Spleen (tissue), 7 donors: ENCODE measurements around the gene PPFIA1.

Experiments
- CTCF ChIP-seq, 11 experiments: fragments of 200-600 bp in 7 of 11; fragments of 450-650 bp in 4 of 11; sonication (generic) in 4 of 11; IDR thresholded peaks in 8 of 11; conservative IDR thresholded peaks in 3 of 11; 1 replicate in 7 of 11; 2 replicates in 4 of 11; pipeline versions ENCODE4 v1.4.0 to v1.8.0; 2016 to 2021; ENCODE audit warnings: antibody characterized with exemption in 11 of 11, inconsistent platforms in 4 of 11, mild to moderate bottlenecking in 1 of 11
- POLR2A ChIP-seq, 3 donors: fragments of 450-650 bp; IDR thresholded peaks; one replicate each; pipeline ENCODE4 v1.5.1; 2017; ENCODE audit warnings: antibody characterized with exemption in 3 of 3, mild to moderate bottlenecking in 1 of 3
- POLR2AphosphoS5 ChIP-seq, 3 donors: sonication (generic); formaldehyde crosslinking; IDR thresholded peaks; one replicate each; pipeline ENCODE4 v1.5.1; 2017; ENCODE audit warnings: antibody characterized with exemption in 3 of 3
- donor health status: DM: no; HTN: no; CAD: no; lungs with moderate emphysema.
- donor health status: DM: no; HTN: no; CAD: no.
- donor health status: DM: no; HTN: no; CAD: no.

DNA sequence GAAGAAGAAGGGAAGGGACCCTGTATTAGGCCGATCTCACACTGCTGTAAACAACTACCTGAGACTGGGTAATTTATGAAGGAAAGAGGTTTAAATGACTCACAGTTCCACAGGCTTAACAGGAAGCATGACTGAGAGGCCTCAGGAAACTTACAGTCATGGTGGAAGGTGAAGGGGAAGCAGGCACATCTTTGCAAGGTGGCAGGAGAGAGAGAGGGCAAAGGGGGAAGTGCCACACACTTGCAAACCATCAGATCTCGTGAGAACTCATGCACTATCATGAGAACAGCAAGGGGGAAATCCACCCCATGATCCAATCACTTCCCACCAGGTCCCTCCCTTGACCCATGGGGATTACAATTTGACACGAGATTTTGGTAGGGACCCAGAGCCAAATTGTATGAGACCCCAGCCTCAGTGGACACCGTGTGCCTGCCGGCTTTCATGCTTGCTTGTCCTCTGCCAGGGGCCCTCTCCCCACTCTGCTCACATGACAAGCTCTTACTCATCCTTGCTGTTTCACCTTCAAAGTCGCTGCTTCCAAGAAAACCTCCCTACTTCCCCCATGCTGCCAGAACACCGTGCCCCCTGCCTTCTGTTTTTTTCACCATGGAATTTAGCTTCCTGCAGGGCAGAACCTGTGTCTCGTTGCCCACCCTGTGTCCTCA, 23.3 kb upstream of the PPFIA1 start:
- no peak for TF ChIP-seq POLR2AphosphoS5 (IDR thresholded peaks at IDR 0.05)
- no peak for TF ChIP-seq CTCF (IDR thresholded peaks at IDR 0.05 in 8 of 11, conservative IDR thresholded peaks at IDR 0.05 in 3 of 11)
- TF ChIP-seq POLR2A (IDR thresholded peaks at IDR 0.05), result no peak
